Activated CD4-positive, alpha-beta T cell treated with anti-CD3 and anti-CD28 coated beads, Interleukin-2, amount 10 ng/mL, durations not matched to agents 24 days and 14 days (primary cell): ENCODE measurements around the gene SHANK1. TPM values are rescaled to one million over a fixed set of nuclear protein-coding genes. Genes with fewer than 3 reads are reported as not detected.
A peak's percentile ranks its signal among the peaks of the same experiment; 100 is the strongest.

Experiments
- DNase-seq: peaks from one replicate; pipeline ENCODE4 v3.0.0; 2022
- H3K27ac Mint-ChIP-seq: one replicate; pipeline ENCODE4 v1.8.0; 2022; ENCODE audit warnings: mild to moderate bottlenecking, mixed read lengths
- H3K27me3 Mint-ChIP-seq: one replicate; pipeline ENCODE4 v1.8.0; 2022; ENCODE audit warnings: mixed read lengths
- H3K36me3 Mint-ChIP-seq: one replicate; pipeline ENCODE4 v1.8.0; 2022; ENCODE audit warnings: low read depth, mild to moderate bottlenecking, mixed read lengths
- H3K4me1 Mint-ChIP-seq: one replicate; pipeline ENCODE4 v1.8.0; 2021; ENCODE audit warnings: mixed read lengths
- H3K4me3 Mint-ChIP-seq: one replicate; pipeline ENCODE4 v1.8.0; 2022; ENCODE audit warnings: mild to moderate bottlenecking, moderate library complexity, mixed read lengths
- H3K9me3 Mint-ChIP-seq: one replicate; pipeline ENCODE4 v1.8.0; 2021; ENCODE audit warnings: mixed read lengths
- intact Hi-C: fragments of 100-400 bp; cut with micrococcal nuclease; formaldehyde crosslinking; loops from one replicate; pipeline ENCODE4 v1.15.1; 2023
- total RNA-seq: library from RNA; stranded (reverse); gene quantifications from 2 replicates; pipeline ENCODE4 v1.2.3, GENCODE V29; 2022

SHANK1 gene
- total RNA-seq, 1 donor from 2014 or later: not detected

GRCh38 chr19:50646074-50646807 is 73.4 kb downstream of the SHANK1 start:
- no peak overlapping the region for H3K4me3 Mint-ChIP-seq
- intact Hi-C loops: no loop called here
- no peaks in the 10 kb centered on the region for H3K27me3 Mint-ChIP-seq
- no peaks in the 10 kb centered on the region for H3K9me3 Mint-ChIP-seq
- no peaks in the 10 kb centered on the region for H3K36me3 Mint-ChIP-seq
- H3K27ac Mint-ChIP-seq: no peak overlapping the region
- DNase-seq: no peak
- peaks cover 2% of the 10 kb centered on the region for H3K4me1 Mint-ChIP-seq

- Mint-ChIP-seq H3K27me3 (peaks cover 6% of the 10 kb centered on the region), H3K27ac (no peak overlapping the region), H3K4me1 (peaks cover 2% of the 10 kb centered on the region), H3K36me3 (no peaks in the 10 kb centered on the region), H3K9me3 (no peaks in the 10 kb centered on the region), H3K4me3 (no peak overlapping the region)
- intact Hi-C loops: no loop called here
- no peak for DNase-seq
These were observed 74.5 kb downstream of the SHANK1 start for GRCh38 chr19:50645107-50645506.

GRCh38 chr19:50644315-50644915 is 75.2 kb downstream of the SHANK1 start:
- intact Hi-C loops: no loop called here
- Mint-ChIP-seq H3K4me1 (no peaks in the 10 kb centered on the region), H3K4me3 (no peak overlapping the region), H3K27ac (no peak overlapping the region), H3K9me3 (no peaks in the 10 kb centered on the region), H3K27me3 (peaks cover 10% of the 10 kb centered on the region), H3K36me3 (no peaks in the 10 kb centered on the region)
- no peak for DNase-seq

- H3K4me1 Mint-ChIP-seq: peaks cover 6% of the 10 kb centered on the region
- H3K4me3 Mint-ChIP-seq: no peak overlapping the region
- peaks cover 6% of the 10 kb centered on the region for H3K36me3 Mint-ChIP-seq
- intact Hi-C loops: no loop called here
- peaks cover 33% of the 10 kb centered on the region for H3K27me3 Mint-ChIP-seq
- DNase-seq: no peak
- H3K27ac Mint-ChIP-seq: no peak overlapping the region
- H3K9me3 Mint-ChIP-seq: peaks cover 12% of the 10 kb centered on the region
These were observed 79.2 kb downstream of the SHANK1 start for GRCh38 chr19:50640368-50640767.

- peaks cover 6% of the 10 kb centered on the region for H3K36me3 Mint-ChIP-seq
- intact Hi-C loops: no loop called here
- H3K9me3 Mint-ChIP-seq: peaks cover 14% of the 10 kb centered on the region
- DNase-seq: peak; percentile 69
- peaks cover 6% of the 10 kb centered on the region for H3K4me1 Mint-ChIP-seq
- H3K27me3 Mint-ChIP-seq: peaks cover 33% of the 10 kb centered on the region
- no peak within 1 kb of the TSS for H3K27ac Mint-ChIP-seq
- peak within 1 kb of the TSS; percentile 64 for H3K4me3 Mint-ChIP-seq
These were observed 80.2 kb downstream of the SHANK1 start, which contains the start of gene SYT3 for GRCh38 chr19:50639121-50640112. Gene SYT3 (minus strand): TSS chr19:50639881. CDS start chr19:50637411, 2,470 bp downstream.

GRCh38 chr19:50638600-50638999 is 81.0 kb downstream of the SHANK1 start:
- Mint-ChIP-seq H3K9me3 (peaks cover 19% of the 10 kb centered on the region), H3K36me3 (peaks cover 6% of the 10 kb centered on the region), H3K27me3 (peaks cover 33% of the 10 kb centered on the region), H3K4me1 (peaks cover 6% of the 10 kb centered on the region), H3K27ac (no peak overlapping the region), H3K4me3 (peak overlapping the region; percentile 26)
- intact Hi-C loops: no loop called here
- DNase-seq: no peak

GRCh38 chr19:50636317-50637085 is 83.1 kb downstream of the SHANK1 start:
- Mint-ChIP-seq H3K9me3 (peaks cover 23% of the 10 kb centered on the region), H3K27ac (no peak overlapping the region), H3K4me3 (no peak overlapping the region), H3K4me1 (peaks cover 6% of the 10 kb centered on the region), H3K27me3 (peaks cover 33% of the 10 kb centered on the region), H3K36me3 (peaks cover 6% of the 10 kb centered on the region)
- intact Hi-C loops: no loop called here
- DNase-seq: no peak

GRCh38 chr19:50633973-50634372 is 85.6 kb downstream of the SHANK1 start:
- H3K27me3 Mint-ChIP-seq: peaks cover 21% of the 10 kb centered on the region
- DNase-seq: no peak
- H3K36me3 Mint-ChIP-seq: peaks cover 4% of the 10 kb centered on the region
- peaks cover 5% of the 10 kb centered on the region for H3K4me1 Mint-ChIP-seq
- no peak overlapping the region for H3K27ac Mint-ChIP-seq
- H3K9me3 Mint-ChIP-seq: peaks cover 23% of the 10 kb centered on the region
- H3K4me3 Mint-ChIP-seq: no peak overlapping the region
- intact Hi-C loops: no loop called here

GRCh38 chr19:50633359-50633758 is 86.2 kb downstream of the SHANK1 start:
- Mint-ChIP-seq H3K4me1 (peaks cover 1% of the 10 kb centered on the region), H3K9me3 (peaks cover 19% of the 10 kb centered on the region), H3K36me3 (peaks cover 1% of the 10 kb centered on the region), H3K27ac (no peak overlapping the region), H3K27me3 (peaks cover 15% of the 10 kb centered on the region), H3K4me3 (no peak overlapping the region)
- DNase-seq: no peak
- intact Hi-C loops: no loop called here

- intact Hi-C loops: no loop called here
- no peak for DNase-seq
- Mint-ChIP-seq H3K9me3 (peaks cover 17% of the 10 kb centered on the region), H3K4me1 (no peaks in the 10 kb centered on the region), H3K4me3 (no peak overlapping the region), H3K27me3 (peaks cover 5% of the 10 kb centered on the region), H3K36me3 (no peaks in the 10 kb centered on the region), H3K27ac (no peak overlapping the region)
These were observed 87.3 kb downstream of the SHANK1 start for GRCh38 chr19:50632151-50632835.

- Mint-ChIP-seq H3K27ac (no peak overlapping the region), H3K9me3 (peaks cover 9% of the 10 kb centered on the region), H3K36me3 (no peaks in the 10 kb centered on the region), H3K27me3 (no peaks in the 10 kb centered on the region), H3K4me1 (no peaks in the 10 kb centered on the region), H3K4me3 (no peak overlapping the region)
- no peak for DNase-seq
- intact Hi-C loops: no loop called here
These were observed 89.8 kb downstream of the SHANK1 start for GRCh38 chr19:50629801-50630200.

- no peaks in the 10 kb centered on the region for H3K4me1 Mint-ChIP-seq
- no peaks in the 10 kb centered on the region for H3K36me3 Mint-ChIP-seq
- no peak overlapping the region for H3K4me3 Mint-ChIP-seq
- peaks cover 8% of the 10 kb centered on the region for H3K9me3 Mint-ChIP-seq
- H3K27me3 Mint-ChIP-seq: no peaks in the 10 kb centered on the region
- DNase-seq: no peak
- no peak overlapping the region for H3K27ac Mint-ChIP-seq
- intact Hi-C loops: no loop called here
These were observed 90.4 kb downstream of the SHANK1 start for GRCh38 chr19:50629194-50629593.

- Mint-ChIP-seq H3K4me3 (no peak overlapping the region), H3K4me1 (no peaks in the 10 kb centered on the region), H3K27ac (no peak overlapping the region), H3K36me3 (no peaks in the 10 kb centered on the region), H3K27me3 (no peaks in the 10 kb centered on the region), H3K9me3 (peaks cover 3% of the 10 kb centered on the region)
- intact Hi-C loops: no loop called here
- no peak for DNase-seq
These were observed 91.1 kb downstream of the SHANK1 start for GRCh38 chr19:50628551-50628950.
